LHCN-M2 (cell line): Measurements from ENCODE around the gene IFT88. TPM values are rescaled to one million over a fixed set of nuclear protein-coding genes. Genes with fewer than 3 reads are reported as not detected.

Experiments
- DNase-seq: peaks from one replicate; pipeline ENCODE4 v3.0.0-alpha.2; 2012; ENCODE audit warnings: low read depth
- polyA plus RNA-seq: library from polyadenylated mRNA; unstranded; fragments of >200 nt; gene quantifications from one replicate; pipeline ENCODE4 v1.2.1, GENCODE V29; 2012; ENCODE audit warnings: missing spikeins
- total RNA-seq: library from RNA; depleted of rRNA; stranded (reverse); fragments of >200 nt; gene quantifications from 2 replicates; pipeline ENCODE4 v1.2.3, GENCODE V29; 2014; rRNA removed

The IFT88 gene
- 18.0 and 18.7 TPM in 2 replicates for total RNA-seq
- 5.1 TPM for polyA plus RNA-seq

GRCh38 chr13:20566898-20567874, at the start of gene IFT88:
IFT88 (plus strand) TSS chr13:20567157; CDS start chr13:20574386, 7,229 bp downstream.
- peak; percentile 87 for DNase-seq

- DNase-seq, result no peak
Measured at GRCh38 chr13:20518660-20519100, 48.3 kb upstream of the IFT88 start.

GRCh38 chr13:20519875-20520274, 47.1 kb upstream of the IFT88 start:
- no peak for DNase-seq

- no peak for DNase-seq
Measured at GRCh38 chr13:20521364-20522115, 45.4 kb upstream of the IFT88 start.

- DNase-seq, result peak; percentile 4
Measured at GRCh38 chr13:20525144-20525600, 41.8 kb upstream of the IFT88 start.

GRCh38 chr13:20525601-20526544, 41.1 kb upstream of the IFT88 start, which contains the start of gene CRYL1:
CRYL1 (minus strand) TSS chr13:20525857; CDS start chr13:20525794, 63 bp downstream.
- DNase-seq, result peak; percentile 69

- DNase-seq, result no peak
Measured at GRCh38 chr13:20526664-20527063, 40.3 kb upstream of the IFT88 start.

- DNase-seq, result no peak
Measured at GRCh38 chr13:20528452-20528851, 38.5 kb upstream of the IFT88 start.

GRCh38 chr13:20534038-20534608, 32.8 kb upstream of the IFT88 start:
- no peak for DNase-seq

- no peak for DNase-seq
Measured at GRCh38 chr13:20536992-20537391, 30.0 kb upstream of the IFT88 start.

GRCh38 chr13:20544201-20544923, 22.6 kb upstream of the IFT88 start:
- no peak for DNase-seq

- DNase-seq, result no peak
Measured at GRCh38 chr13:20546556-20546955, 20.4 kb upstream of the IFT88 start.

- no peak for DNase-seq
Measured at GRCh38 chr13:20547479-20547908, 19.5 kb upstream of the IFT88 start.

- peak; percentile 24 for DNase-seq
Measured at GRCh38 chr13:20550799-20551198, 16.2 kb upstream of the IFT88 start.

- DNase-seq, result no peak
Measured at GRCh38 chr13:20553311-20553710, 13.6 kb upstream of the IFT88 start.

GRCh38 chr13:20558982-20559381, 8.0 kb upstream of the IFT88 start:
- DNase-seq, result no peak

- no peak for DNase-seq
Measured at GRCh38 chr13:20559659-20560356, 7.1 kb upstream of the IFT88 start.

GRCh38 chr13:20561741-20562140, 5.2 kb upstream of the IFT88 start:
- no peak for DNase-seq

- DNase-seq, result no peak
Measured at GRCh38 chr13:20565115-20565736, 1.7 kb upstream of the IFT88 start.
